ENCODE results near the gene SPOCD1.
A peak's percentile ranks its signal among the peaks of the same experiment; 100 is the strongest.

The SPOCD1 gene

DNA sequence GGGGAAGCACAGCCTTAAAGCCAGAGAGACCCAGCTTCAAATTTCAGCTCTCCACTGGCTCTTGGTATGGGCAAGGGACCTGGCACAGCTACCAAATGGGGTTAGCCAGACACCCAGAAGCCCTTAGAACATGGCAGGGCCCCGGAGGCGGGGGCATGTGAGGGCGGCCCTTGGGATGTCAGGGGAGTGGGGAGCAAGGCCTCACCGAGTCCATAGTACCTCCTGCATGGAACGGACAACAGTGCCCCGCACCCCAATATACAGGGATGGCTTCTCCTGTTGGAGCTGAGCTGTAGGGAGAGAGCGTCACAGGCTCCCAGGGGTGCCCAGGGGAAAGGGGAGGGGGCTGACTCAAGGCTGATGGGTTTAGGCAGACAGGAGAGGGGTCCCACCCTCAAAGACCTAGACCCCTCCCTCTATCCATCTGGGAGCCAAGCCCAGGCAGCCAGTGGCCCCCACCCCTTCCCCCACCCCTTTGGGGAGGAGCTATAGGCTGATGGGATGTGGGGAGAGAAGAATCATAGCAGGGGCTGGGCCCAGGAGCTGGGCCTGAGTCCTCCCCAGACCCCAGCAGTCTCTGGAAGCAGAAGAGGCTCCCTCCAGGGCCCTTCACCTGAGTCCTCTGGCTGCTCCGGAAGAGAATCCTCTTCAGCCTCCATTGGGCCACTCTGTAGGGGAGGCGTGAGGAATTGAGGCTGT lies 16.5 kb downstream of the SPOCD1 start:
- DNase-seq = no peak

GRCh38 chr1:31798433-31799195 lies 17.2 kb downstream of the SPOCD1 start:
- DNase-seq = no peak

DNA sequence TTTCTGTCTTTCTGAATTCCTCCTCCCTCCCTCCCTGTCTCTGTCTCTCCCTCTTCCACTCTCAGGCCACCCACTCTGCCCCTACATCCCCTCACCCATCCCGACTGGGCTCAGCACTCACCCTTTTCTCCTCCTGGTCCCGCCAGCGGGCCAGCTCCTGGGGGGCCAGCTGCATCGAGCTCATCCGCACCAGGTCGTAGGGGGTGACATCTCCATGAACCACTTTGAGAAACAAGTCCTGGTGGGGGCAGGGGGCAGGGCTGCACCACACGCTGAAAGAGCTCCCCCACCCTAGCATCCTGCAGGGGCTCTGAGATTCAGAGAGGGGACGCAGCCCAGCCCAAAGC lies 17.8 kb downstream of the SPOCD1 start:
- no peak for DNase-seq

DNA sequence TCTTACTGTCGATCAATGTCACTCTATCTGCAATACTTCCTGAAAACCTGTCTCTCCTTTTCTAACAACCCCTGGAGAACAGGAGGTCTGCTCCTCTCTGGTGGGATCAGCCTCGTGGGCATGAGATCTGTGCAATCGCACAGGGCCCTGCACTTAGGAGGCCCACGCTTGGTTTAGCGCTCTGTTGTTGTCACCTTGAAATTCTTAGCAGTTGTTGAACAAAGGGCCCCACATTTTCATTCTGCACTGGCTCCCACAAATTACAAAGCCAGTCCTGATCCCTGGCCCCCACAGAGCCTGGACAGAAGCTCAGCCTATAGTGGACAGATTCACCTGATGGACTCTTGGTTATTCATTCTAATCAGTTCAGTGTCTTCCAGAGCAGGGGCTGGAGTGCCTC lies 18.6 kb downstream of the SPOCD1 start:
- no peak for DNase-seq

DNA sequence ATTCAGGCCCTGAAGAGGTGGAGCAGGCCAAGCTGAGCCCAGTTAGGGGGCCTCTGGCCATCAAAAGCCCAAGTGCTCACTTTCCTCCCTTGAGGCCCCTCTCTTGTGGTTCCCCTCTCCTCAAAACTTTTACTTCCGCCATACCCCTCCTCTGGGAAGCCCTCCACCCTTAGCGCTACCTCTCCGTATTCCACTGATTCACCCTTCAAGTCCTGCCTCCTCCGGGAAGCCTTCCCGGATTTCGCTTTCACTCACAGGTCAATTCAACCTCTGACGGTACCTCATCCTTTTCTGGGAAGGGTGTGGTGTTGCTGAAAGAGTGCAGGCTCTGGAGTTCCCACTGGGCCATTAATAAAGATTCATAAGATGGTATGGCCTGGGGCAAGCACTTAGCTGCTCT lies 19.1 kb downstream of the SPOCD1 start:
- DNase-seq = no peak

DNA sequence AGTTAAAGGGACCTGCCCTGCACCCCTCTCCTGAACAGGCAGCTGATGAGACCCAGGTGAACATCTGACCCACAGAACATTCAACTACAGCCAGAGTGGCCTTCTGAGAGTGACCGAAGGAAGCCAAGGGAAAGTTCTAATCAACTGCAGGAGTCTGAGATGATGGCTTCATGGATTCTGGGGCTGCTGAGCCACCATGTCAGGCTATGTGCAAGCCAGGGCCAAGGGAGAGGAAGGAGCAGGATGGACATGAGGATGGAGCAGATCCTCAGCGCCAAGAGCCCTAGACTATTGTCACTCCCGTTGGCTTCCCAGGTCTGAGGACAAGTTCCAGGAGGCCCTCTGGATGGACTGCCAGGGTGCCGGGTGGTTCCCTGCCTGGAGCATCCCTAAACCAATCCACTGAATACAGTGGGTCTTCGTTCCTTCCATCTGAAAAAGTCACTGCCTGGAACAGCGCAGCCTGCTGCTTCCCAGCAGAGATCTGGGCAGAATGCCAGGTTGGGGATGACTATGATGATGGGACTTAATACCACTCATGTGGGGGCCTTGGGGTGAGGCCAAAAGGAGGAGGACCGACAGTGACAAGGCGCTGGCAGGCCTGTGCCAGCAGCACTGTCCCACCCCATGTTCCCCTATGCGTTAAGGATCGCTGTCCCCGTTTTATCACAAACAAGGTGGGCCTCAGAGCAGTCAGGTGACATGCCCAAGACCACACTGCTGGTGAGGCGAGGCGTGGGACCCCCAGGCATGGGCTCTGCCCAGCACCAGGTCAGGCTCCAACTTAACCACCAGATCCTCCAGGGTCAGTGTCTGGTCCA lies 19.8 kb downstream of the SPOCD1 start:
- DNase-seq = peak; percentile 44

DNA sequence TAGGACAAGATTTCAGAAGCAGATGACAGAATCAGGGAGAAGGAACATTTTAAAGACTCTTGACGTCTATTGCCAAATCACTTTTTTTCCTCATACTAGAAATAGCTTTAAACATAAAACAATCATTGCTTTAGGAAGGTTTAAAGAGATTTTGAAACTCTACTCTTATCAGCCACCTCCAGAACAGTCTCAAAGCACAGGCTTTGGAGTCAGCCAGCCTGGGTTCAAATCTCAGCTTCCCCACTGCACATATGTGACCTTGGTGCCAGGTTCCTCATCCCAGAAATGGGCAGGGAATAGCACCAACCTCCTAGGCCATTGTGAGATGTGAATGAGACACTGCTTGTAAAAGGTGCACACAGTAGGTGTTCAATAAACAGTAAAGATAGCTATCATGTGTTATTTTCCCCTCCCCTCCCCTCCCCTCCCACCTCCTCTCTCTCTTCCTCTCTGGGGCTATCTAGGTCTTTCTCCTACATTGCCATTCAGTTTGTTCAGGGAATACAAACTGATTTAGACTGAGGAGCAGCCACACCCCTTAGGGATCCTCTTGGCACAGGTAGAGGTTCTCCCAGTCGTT lies 20.6 kb downstream of the SPOCD1 start:
- DNase-seq = no peak

DNA sequence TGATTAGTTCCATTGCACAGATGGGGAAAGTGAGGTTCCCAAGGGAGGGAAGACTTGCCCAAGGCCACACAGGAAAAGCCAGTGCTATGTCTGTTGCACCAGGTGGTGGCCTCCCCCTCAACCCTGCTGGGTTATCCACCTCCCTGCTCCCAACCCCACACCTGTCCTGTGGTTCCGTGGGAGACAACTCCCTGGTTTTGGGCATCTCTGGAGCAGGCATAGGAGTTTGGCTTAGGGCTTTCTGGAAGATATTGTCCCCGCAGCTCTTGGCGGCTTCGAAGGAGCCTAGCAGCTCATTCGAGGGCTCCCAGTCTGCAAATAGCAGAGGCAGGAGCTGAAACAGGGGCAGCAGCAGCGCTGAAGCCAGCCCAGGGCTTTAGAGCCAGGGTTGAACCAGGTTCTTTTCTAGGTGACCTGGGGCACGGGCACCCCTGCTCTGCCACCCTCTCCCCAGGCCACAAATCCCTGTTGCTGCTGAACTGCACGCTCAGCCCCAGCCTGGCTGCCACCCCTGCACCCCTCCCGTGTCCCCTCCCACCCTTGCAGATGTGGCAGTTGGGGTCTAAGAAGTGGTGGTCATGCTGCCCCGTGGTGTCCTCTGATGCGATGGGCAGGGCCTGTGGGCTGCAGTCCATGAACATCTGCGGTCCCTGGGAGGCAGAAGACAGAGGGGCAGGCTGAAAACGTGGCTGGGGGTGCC lies 22.1 kb downstream of the SPOCD1 start:
- no peak for DNase-seq

DNA sequence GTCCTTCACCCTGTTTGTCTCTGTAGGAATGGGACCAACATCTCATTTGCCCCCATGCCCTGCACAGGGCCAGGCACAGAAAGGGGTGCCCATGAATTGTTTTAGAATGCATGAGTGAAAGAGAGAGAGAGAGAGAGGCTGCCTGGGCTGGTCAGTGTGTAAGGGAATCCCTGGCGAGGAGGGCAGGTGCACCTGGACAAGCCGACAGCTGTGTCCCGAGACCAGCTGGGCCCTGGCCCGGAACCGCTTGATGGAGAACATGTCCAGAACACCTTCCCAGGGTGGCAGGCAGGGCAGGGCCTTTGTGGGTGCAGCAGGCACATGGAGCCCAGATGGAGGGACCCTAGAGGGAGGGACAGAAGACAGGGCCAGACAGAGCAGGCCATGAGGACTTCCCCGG lies 22.7 kb downstream of the SPOCD1 start:
- DNase-seq = no peak

DNA sequence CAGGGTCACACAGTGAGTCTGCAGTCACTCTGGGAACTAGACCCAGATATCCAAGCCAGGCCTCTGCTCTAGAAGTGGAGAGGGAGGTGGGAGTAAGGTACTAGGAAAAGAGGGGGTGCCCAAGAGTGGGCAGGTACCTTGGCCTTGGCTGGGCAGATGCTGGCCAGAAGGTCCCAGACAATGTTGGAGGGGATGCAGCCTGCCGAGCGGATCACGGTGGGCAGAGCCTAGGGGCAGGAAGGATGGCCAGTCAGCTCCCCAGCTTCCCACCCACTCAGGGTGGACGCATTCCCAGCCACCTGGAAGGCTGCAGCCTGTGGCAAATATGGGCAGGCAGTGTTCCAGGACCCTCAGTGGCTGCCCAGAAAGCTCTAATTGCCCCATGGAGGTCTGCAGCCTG lies 23.3 kb downstream of the SPOCD1 start:
- DNase-seq = no peak

DNA sequence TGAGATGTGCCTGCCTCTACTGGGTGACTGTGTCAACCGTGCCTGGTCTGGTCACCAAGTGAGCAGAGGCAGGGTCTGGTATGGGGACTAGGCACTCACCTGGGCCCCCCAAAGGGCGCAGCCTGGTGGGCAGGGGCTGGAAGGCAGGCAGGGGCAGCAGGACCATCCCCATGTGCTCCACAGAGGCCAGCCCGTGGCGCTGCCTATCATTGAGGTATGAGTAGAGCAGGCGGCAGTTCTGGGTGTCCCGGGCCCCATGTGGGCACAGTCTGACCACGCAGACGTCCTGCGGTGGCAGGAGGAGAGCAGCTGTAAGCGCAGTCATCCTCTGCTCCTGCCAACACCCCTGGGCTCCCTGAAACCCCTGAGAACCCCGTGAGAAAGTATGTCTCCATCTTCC lies 23.7 kb downstream of the SPOCD1 start:
- DNase-seq = no peak

DNA sequence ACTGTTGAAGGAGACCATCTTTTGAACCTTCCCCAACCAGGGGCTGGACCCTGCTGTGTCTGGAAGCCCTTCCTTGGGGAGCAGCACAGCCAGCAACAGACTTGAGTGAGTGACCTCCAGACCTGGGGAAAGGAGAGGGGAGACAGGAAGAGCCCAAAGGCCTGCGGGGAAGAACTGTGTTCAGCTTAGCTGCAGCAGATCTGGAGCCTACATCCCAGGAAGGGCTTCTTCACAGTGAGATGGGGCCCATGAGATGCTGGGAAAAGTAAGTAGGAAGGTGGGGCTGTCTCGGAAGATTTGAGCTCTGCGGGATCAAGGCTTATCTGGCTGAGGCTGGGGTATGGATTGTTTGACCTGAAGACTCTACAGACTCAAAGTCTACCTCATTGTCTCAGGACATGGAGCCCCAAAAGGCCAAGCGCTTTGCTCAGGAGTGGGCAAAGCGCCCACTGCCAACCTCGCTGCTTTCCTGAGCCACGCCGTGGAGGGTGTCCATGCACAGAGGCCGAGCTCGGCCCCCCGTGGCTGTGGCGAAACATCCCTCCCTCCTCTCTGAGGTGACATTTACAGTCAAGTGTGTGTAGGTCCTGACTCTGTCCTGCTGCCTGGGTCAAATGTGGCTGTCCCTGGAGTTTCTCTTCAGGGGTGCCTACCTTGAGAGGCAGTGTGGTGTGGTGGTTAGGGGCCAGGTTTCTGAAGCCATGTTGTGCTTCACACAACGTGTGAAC lies 24.5 kb downstream of the SPOCD1 start:
- no peak for DNase-seq

GRCh38 chr1:31790641-31791091 lies 25.2 kb downstream of the SPOCD1 start:
- DNase-seq = no peak

GRCh38 chr1:31790140-31790539 lies 25.7 kb downstream of the SPOCD1 start:
- no peak for DNase-seq

GRCh38 chr1:31789259-31790065 lies 26.4 kb downstream of the SPOCD1 start:
- peak; percentile 75 for DNase-seq

DNA sequence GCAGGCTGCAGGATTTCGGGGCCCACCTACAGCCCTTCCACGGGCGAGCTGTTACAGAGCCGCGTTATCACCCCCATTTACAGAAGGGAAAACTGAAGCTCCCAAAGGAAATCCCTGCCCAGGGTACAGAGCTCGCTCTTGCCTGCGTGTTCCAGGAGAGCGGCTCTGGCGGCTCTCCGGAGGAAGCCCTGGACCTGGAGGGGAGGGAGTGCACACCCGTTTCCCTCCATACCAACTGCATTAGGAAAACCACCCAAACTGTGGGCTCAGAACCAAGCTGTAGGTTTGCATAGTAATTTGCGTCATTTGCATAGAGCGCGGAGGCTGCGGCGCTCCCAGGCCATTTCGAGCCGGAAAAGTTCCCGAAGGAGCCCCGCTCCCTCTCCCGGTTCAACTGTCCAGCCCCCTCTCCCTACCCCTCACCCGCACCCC lies 27.0 kb downstream of the SPOCD1 start:
- DNase-seq = no peak

DNA sequence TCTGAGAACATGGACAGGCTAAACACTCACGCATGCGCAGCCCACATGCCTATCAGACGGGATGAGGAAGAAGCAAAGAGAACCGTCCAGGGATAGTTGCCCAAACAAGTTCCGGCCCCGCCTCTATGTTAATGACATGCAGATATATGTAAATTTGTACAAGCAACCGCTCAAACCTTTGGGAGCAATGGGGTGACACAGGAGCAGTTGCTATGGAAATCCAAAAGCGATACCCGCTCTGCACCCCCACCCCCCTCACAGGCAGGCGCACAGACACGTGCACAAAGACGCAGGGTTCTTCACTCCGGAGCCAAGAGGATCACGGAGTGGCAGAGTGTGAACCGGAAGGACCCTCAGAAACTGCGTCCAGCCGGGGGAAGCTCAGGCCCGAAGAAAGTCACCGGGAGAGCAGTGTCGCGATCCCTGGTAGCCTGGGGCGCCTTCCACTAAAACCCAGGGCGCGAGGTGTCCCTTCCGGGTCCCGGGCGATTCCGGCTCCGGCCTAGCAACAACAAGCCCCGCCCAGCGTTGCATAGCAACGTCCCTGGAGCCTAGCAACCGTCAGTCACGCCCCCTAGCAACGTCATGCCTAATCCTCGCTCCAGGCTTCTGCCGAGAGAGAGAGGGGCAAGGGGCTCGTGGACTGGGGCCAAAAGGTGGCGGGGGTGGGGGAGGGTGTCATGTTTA lies 27.5 kb downstream of the SPOCD1 start:
- peak; percentile 55 for DNase-seq

DNA sequence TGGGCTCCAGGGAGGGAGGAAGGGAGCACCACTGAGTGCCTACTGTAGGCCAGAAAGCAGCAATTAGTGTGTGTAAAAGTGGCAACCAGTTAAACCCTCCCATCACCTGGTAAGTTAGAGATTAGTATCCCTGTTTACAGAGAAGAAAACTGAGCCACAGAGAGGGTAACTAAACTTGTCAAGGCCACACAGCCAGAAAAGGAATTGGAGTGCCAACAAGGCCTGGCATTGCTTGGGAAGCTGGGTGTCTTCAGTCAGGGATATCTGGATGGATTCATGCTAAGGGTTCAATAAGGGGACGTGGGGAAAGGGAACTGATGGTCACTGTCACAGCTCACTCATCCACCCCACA lies 28.1 kb downstream of the SPOCD1 start:
- no peak for DNase-seq

- DNase-seq = no peak
Measured at GRCh38 chr1:31787261-31787660, 28.6 kb downstream of the SPOCD1 start.

GRCh38 chr1:31786366-31787060 lies 29.3 kb downstream of the SPOCD1 start:
- peak; percentile 89 for DNase-seq
